GM12892 (cell line): ENCODE measurements around the gene ATP6V0A1.
A peak's percentile ranks its signal among the peaks of the same experiment; 100 is the strongest.
"Not testable (repeated sequence)": the region's sequence is repeated elsewhere in the genome, so short reads cannot be mapped to it uniquely, and the experiment has no call there.

Source experiments
- DNase-seq: peaks from one replicate; pipeline ENCODE4 v3.0.0; 2011; ENCODE audit not compliant: insufficient read length
- FAIRE-seq: peaks from 2 replicates; lab custom pipeline; 2011; peaks lifted over from hg19 to GRCh38; lab: Jason Lieb, UNC
- POLR2A ChIP-seq: IDR thresholded peaks from 2 replicates; pipeline ENCODE4 v1.6.1; 2011; ENCODE audit warnings: low read depth, low read length, control low read depth
- POLR2AphosphoS5 ChIP-seq: IDR thresholded peaks from 2 replicates; pipeline ENCODE4 v1.6.1; 2011; ENCODE audit warnings: low read depth, low read length, control low read depth
- TAF1 ChIP-seq: IDR thresholded peaks from 2 replicates; pipeline ENCODE4 v1.6.1; 2011; ENCODE audit warnings: low read depth, mild to moderate bottlenecking, control low read depth, low read length, borderline replicate concordance

The ATP6V0A1 gene

DNA sequence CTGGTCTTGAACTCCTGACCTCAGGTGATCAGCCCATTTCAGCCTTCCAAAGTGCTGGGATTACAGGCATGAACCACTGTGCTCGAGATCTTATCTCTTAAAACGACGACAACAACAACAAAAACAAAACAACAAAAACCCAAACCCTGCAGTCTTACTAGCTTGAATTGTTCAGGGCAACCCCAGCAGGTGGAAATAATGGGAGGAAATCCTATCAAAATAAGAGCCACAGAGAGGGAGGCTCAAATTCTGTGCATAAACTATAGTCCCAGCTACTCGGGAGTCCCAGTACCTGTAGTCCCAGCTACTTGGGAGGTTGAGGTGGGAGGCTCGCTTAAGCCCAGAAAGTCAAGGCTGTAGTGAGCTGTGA, 16.5 kb upstream of the ATP6V0A1 start:
- no peak for DNase-seq
- TF ChIP-seq TAF1, result no peak
- TF ChIP-seq POLR2AphosphoS5, result no peak
- no peak for TF ChIP-seq POLR2A
- FAIRE-seq, result no peak

DNA sequence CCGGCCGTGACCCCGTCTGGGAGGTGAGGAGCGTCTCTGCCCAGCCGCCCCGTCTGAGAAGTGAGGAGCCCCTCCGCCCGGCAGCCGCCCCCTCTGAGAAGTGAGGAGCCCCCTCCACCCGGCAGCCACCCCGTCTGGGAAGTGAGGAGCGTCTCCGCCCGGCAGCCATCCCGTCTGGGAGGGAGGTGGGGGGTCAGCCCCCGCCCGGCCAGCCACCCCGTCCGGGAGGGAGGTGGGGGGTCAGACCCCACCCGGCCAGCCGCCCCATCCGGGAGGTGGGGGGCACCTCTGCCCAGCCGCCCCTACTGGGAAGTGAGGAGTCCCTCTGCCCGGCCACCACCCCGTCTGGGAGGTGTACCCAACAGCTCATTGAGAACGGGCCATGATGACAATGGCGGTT, 9.5 kb upstream of the ATP6V0A1 start:
- FAIRE-seq, DNase-seq: not testable (repeated sequence)

DNA sequence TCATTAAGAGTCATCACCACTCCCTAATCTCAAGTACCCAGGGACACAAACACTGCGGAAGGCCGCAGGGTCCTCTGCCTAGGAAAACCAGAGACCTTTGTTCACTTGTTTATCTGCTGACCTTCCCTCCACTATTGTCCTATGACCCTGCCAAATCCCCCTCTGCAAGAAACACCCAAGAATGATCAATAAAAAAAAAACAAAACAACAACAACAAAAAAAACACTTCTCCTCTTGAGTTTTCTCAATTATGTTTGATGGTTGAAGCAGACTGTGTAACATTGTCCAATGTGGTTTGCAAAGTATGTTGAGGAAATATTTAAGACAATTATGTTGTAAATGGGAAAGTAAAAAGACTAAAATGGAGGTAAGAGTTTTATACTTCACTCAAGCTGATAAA, 8.8 kb upstream of the ATP6V0A1 start:
- not testable (repeated sequence) for FAIRE-seq, DNase-seq

DNA sequence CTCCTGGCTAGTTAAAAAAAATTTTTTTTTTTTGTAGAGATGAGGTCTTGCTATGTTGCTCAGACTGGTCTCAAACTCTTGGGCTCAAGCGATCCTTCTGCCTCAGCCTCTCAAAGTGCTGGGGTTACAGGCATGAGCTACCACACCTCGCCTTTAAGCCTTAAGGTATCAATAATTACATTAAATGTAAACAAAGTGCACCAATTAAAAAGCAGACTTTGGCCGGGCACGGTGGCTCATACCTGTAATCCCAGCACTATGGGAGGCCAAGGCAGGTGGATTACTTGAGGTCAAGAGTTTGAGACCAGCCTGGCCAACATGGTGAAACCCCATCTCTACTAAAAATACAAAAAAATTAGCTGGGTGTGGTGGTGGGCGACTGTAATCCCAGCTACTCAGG, 7.4 kb upstream of the ATP6V0A1 start:
- not testable (repeated sequence) for FAIRE-seq, DNase-seq

DNA sequence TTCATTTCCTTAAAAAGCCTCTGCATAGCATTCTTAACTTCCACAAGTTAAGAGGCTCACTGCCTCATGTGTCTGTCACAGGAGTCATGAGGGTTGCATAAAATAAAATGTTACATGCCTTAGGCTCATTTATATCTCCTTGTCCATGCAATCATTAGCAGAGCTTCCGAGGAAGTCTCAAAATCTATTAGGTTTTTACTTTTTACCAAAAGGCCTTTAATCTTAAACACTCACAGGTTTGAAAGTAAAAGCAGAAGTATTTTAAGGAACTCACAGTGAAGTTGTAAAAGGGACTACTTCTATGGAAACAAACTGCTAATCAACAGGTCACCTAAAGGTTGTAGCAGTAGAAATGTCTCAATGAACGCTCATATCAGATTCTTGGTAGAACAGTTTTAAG, 5.2 kb upstream of the ATP6V0A1 start:
- no peak for DNase-seq
- no peak for FAIRE-seq
- TF ChIP-seq POLR2A (no peak), POLR2AphosphoS5 (no peak), TAF1 (no peak)

DNA sequence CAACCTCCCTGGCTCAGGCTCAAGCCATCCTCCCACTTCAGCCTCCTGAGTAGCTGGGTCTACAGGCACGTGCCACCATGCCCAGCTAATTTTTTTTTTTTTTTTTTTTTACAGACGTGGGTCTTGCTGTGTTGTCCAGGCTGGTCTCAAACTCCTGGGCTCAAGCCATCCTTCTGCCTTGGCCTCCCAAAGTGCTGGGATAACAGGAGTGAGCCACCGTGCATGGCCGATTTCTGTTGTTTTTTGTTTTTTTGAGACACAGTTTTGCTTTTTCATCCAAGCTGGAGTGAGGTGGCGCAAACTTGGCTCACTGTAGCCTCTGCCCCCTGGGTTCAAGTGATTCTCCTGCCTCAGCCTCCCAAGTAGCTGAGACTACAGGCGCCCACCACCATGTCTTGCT, 3.7 kb upstream of the ATP6V0A1 start:
- FAIRE-seq, DNase-seq: not testable (repeated sequence)

DNA sequence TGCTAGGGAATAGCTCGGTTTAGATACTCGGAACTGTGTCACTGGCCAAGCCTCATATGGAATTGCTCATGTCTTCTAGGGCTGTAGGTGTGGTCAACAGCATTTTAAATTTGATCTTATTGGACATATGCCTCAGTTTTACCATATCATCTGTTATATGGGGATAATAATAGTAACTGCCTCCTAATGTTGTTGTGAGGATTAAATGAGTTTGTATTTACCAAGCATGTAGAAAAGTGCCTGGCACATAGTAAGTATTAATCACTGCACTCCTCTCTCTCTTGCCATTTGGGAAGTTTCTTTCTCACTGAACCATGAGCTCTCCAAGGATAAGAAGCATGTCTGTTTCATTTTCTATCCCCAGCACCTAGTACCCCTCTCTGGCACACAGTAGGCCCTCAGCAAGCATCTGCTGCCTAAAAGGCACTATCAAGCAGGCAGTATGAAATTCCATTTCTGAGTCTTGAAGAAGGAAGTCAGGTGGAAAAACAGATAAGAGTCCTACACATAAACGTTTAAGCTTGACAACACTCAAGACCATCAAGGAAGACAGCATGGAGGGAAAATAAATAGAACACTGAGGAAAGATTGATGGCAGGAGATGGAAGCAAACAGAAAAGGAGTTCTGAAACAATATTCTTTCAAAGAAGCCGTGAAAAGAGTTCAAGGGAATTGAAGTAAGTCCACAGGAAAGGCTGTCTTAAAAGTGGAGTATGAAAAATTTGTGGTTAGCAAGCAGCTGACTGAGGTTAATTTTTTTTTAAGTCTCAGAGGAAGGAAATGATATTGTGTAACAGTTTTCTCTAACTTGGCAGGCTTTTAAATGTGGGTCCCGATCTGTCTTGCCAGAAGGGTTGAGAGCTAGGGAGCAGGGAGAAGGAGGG, 2.2 kb upstream of the ATP6V0A1 start:
- TF ChIP-seq POLR2A (no peak), POLR2AphosphoS5 (no peak), TAF1 (no peak)
- FAIRE-seq (no peak), DNase-seq (no peak)

DNA sequence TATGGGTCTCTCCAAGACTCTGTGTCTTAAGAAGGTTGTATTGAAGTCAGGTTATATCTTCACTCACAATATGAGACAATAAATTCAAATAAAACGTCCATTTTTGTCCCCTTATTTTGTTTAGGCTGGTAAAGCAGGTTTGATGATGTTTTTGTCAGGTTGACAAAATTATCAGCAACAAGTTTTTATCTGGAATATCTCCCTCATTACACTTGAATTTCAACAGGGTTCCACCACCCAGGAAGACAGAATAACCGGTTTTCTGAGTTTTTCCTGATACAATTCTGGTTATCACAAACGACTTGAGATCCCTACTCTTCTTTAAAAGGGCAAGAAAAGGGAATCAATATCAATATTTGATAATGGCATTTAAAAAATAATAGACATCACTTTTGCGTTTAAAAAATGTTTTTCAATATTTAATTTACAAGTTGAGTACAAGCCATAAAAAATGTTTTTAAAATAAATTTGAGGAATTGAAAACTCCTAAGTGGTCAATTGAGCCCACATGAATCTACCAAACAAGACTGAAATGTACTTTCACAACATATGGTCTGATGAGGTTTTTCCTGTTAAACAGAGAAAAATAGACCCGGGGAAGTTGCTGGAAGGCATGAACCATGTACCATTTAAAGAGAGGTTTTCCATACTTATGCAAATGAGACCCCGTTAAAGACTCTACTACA, 1.4 kb upstream of the ATP6V0A1 start:
- no peak for TF ChIP-seq POLR2A
- TF ChIP-seq POLR2AphosphoS5, result no peak
- no peak for TF ChIP-seq TAF1
- DNase-seq (no peak), FAIRE-seq (peak; percentile 21)

DNA sequence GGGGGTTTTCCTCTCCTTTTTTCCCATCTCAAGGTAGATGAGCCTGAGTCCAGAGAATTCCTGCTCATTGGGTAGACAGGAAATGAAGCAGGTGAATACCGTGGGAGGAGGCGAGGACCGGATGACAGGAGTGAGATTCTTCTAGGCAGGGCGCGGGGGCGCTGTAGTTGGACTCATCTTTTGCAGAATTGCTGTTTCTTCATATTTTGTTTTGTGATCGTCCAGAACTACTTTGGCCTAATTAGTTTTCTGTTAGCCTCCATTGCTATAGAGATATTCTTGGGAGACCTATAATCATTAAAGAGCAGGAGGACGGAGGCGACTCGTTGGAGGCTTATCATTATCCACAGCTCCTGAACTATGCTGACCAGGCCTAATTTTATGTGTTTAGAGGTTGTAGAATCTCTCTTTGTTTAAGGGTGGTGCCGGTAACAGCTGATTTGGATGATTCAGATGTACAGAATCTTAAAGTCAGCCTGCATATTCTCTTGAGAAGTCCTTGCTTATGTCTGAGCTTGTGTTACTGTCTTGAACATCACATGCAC, 650 bp downstream of the ATP6V0A1 start:
- no peak for DNase-seq
- TF ChIP-seq POLR2A (no peak), TAF1 (no peak), POLR2AphosphoS5 (no peak)
- peak; percentile 62 for FAIRE-seq

DNA sequence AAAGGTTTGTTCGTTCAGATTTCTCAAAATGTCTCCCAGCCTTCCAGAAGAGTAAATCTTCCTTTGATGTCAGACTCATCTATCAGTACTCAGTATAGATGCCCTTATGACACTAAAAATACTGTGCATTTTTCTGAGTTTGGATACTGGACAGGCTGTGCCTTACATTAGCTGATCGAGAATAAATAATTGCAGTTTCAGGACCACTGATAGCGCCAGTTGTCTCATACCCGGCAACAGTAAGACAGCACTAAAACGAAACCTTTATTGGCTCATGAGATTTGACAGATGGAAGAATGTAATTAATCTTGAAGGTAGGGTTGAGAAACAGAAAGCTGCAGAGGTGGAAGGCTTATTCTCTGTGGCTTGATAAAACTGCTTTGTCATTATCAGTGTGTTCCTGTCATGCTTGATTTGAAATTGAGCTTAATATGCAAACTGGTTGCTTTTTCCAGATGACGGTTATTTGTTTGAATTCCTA, 1.2 kb downstream of the ATP6V0A1 start:
- TF ChIP-seq TAF1 (no peak), POLR2A (no peak), POLR2AphosphoS5 (no peak)
- FAIRE-seq (peak; percentile 67), DNase-seq (no peak)

DNA sequence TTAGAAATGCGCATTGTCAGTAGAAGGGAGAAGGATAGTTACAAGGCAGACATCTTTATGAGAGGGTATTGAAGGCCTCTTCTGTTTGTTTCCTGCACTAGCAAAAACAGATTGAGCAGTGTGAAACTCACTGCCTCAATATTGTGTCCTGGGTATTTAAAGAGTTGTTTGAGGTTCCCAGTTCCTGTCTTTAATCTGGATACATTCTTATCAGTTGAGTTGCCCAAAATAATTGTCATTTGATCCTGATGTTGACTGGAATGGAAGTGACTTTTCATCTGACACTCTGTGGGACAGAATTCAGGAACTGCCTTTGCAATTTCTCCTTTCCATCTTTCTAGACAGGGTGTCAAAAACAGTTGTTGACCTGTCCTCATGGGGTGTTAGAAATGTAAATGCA, 1.7 kb downstream of the ATP6V0A1 start:
- FAIRE-seq, result no peak
- TF ChIP-seq POLR2AphosphoS5, result no peak
- no peak for TF ChIP-seq TAF1
- TF ChIP-seq POLR2A, result no peak
- DNase-seq, result no peak

DNA sequence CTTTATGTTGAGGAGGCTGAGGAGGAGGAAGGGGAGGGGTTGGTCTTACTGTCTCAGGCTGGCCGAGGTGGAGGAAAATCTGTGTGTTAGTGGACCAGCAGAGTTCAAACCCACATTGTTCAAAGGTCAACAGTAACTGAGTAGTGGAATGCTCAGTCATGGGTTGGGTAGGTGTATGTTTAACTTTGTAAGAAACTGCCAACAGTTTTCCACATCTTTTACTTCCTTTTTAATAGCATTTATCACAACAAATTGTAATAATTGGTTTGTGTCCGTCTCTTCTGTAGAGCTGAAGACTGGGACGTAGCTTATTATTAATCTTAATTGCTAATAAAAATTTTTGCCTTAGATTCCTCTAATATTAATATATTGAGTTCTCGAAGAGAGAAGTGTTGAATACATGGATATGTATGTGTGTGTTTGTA, 5.3 kb downstream of the ATP6V0A1 start:
- DNase-seq (no peak), FAIRE-seq (no peak)
- TF ChIP-seq POLR2AphosphoS5, result no peak
- TF ChIP-seq TAF1, result no peak
- no peak for TF ChIP-seq POLR2A
